Endothelial cell of umbilical vein (primary cell): Measurements from ENCODE around the gene MCTP2. TPM values are rescaled to one million over a fixed set of nuclear protein-coding genes. Genes with fewer than 3 reads are reported as not detected.
A peak's percentile ranks its signal among the peaks of the same experiment; 100 is the strongest.

ENCODE experiments used
- BruUV-seq: library from RNA; stranded (reverse); fragments of 400-500 nt; replicated peaks from 2 replicates; lab custom pipeline; 2021; lab: Mats Ljungman, UMichigan
- CTCF ChIA-PET: fragments of 300-600, 350-600 bp; sonication (Branson Sonifier 250); formaldehyde crosslinking; loops from one replicate; lab custom pipeline; 2021; ENCODE audit warnings: antibody characterized with exemption, inconsistent platforms; lab: Charles Lee
- POLR2A ChIA-PET: fragments of 300-600, 350-600 bp; sonication (Branson Sonifier 250); formaldehyde crosslinking; loops from one replicate; lab custom pipeline; 2021; ENCODE audit warnings: antibody characterized with exemption, inconsistent platforms; lab: Charles Lee
- DNase-seq: peaks from one replicate; pipeline ENCODE4 v3.0.0-alpha.2; 2011; ENCODE audit warnings: low read depth, low spot score
- FAIRE-seq: peaks from 2 replicates; lab custom pipeline; 2011; peaks lifted over from hg19 to GRCh38; lab: Jason Lieb, UNC
- H2AFZ ChIP-seq: 2 replicates; pipeline ENCODE4 v1.6.0; 2012; ENCODE audit warnings: low read depth, low read length, control low read depth, inconsistent platforms
- H3K27ac ChIP-seq: 2 replicates; pipeline ENCODE4 v1.5.1; 2011; ENCODE audit warnings: low read depth, mild to moderate bottlenecking, control low read depth, low read length, moderate library complexity; ENCODE audit not compliant: insufficient read depth
- H3K27me3 ChIP-seq, 2 experiments: 2 replicates each; pipeline versions ENCODE4 v1.6.0 to v1.6.1; 2011; ENCODE audit warnings: low read length in 2 of 2, mixed read lengths in 1 of 2; ENCODE audit not compliant: control insufficient read depth in 2 of 2, insufficient read depth in 2 of 2
- H3K36me3 ChIP-seq, 2 experiments: 2 replicates in 1 of 2; 3 replicates in 1 of 2; pipeline ENCODE4 v1.5.1; 2011; ENCODE audit warnings: low read length in 2 of 2, mild to moderate bottlenecking in 1 of 2, moderate library complexity in 1 of 2; ENCODE audit not compliant: control insufficient read depth in 2 of 2, insufficient read depth in 2 of 2; ENCODE audit errors: extremely low read depth in 1 of 2
- H3K4me1 ChIP-seq: 3 replicates; pipeline ENCODE4 v1.5.1; 2011; ENCODE audit warnings: mild to moderate bottlenecking, low read length; ENCODE audit not compliant: control insufficient read depth, insufficient read depth; ENCODE audit errors: extremely low read depth
- H3K4me2 ChIP-seq: 2 replicates; pipeline ENCODE4 v1.6.1; 2011; ENCODE audit warnings: low read length, control low read depth, mixed read lengths; ENCODE audit not compliant: insufficient read depth
- H3K4me3 ChIP-seq, 3 experiments: fragments of 200-600 bp in 1 of 3; sonication (generic), shearing (Covaris generic) in 1 of 3; replicated peaks in 1 of 3; 2 replicates each; pipeline ENCODE4 v1.5.1; 2011 to 2016; ENCODE audit warnings: control low read depth in 3 of 3, low read length in 3 of 3, mild to moderate bottlenecking in 2 of 3, inconsistent platforms in 1 of 3, low read depth in 1 of 3, moderate library complexity in 1 of 3; ENCODE audit not compliant: insufficient read depth in 1 of 3
- H3K79me2 ChIP-seq: 2 replicates; pipeline ENCODE4 v1.6.0; 2012; ENCODE audit warnings: low read length, inconsistent platforms; ENCODE audit not compliant: control insufficient read depth, insufficient read depth
- H3K9ac ChIP-seq: replicated peaks from 2 replicates; pipeline ENCODE3; 2011; ENCODE audit warnings: low read length, control low read depth; ENCODE audit not compliant: insufficient read depth; ENCODE audit errors: extremely low read depth
- H3K9me1 ChIP-seq: replicated peaks from 3 replicates; pipeline ENCODE4 v1.6.0; 2011; ENCODE audit warnings: mild to moderate bottlenecking, low read length; ENCODE audit not compliant: control insufficient read depth, insufficient read depth; ENCODE audit errors: extremely low read depth
- H3K9me3 ChIP-seq: replicated peaks from 2 replicates; pipeline ENCODE4 v1.5.1; 2012; ENCODE audit warnings: low read length, inconsistent platforms; ENCODE audit not compliant: control insufficient read depth, insufficient read depth
- H4K20me1 ChIP-seq: replicated peaks from 2 replicates; pipeline ENCODE3; 2011; ENCODE audit warnings: mild to moderate bottlenecking, low read length; ENCODE audit not compliant: control insufficient read depth, insufficient read depth; ENCODE audit errors: extremely low read depth
- EZH2 ChIP-seq: IDR thresholded peaks from 2 replicates; pipeline ENCODE4 v1.6.1; 2012; ENCODE audit warnings: borderline replicate concordance, low read depth, mild to moderate bottlenecking, moderate library complexity, low read length, inconsistent platforms; ENCODE audit not compliant: severe bottlenecking
- FOS ChIP-seq: IDR thresholded peaks from 2 replicates; pipeline ENCODE4 v1.6.1; 2011; ENCODE audit warnings: mild to moderate bottlenecking, low read length, moderate library complexity, borderline replicate concordance; ENCODE audit not compliant: insufficient read depth
- JUN ChIP-seq: IDR thresholded peaks from 2 replicates; pipeline ENCODE4 v1.6.1; 2011; ENCODE audit warnings: borderline replicate concordance, low read depth; ENCODE audit not compliant: insufficient read length, insufficient read depth
- MYC ChIP-seq: IDR thresholded peaks from one replicate; pipeline ENCODE4 v1.6.1; 2011; ENCODE audit warnings: mild to moderate bottlenecking, low read depth, low read length
- POLR2AphosphoS5 ChIP-seq: IDR thresholded peaks from 2 replicates; pipeline ENCODE4 v1.6.1; 2012; ENCODE audit warnings: low read depth, mild to moderate bottlenecking, control low read depth, low read length, moderate library complexity; ENCODE audit not compliant: insufficient read depth
- dilution Hi-C: fragments of 300-500 bp; cut with MboI; formaldehyde crosslinking; loops from one replicate; pipeline ENCODE4 v1.15.0; 2019; ENCODE audit warnings: low sequenced_read_pairs; ENCODE audit not compliant: extremely low pct_ligation_motif_present
- intact Hi-C: fragments of 100-400 bp; cut with micrococcal nuclease; formaldehyde crosslinking; loops from one replicate; pipeline ENCODE4 v1.10.0; 2022
- polyA plus RNA-seq, 4 experiments: library from polyadenylated mRNA; depleted of rRNA in 3 of 4; stranded (reverse) in 3 of 4; unstranded in 1 of 4; fragments of >200 nt; gene quantifications; 2 replicates each; pipeline versions ENCODE4 v1.2.1 to v1.2.3, GENCODE V29; 2011 to 2012; ENCODE audit warnings: missing spikeins in 1 of 4
- total RNA-seq: library from RNA; stranded (reverse); gene quantifications from 2 replicates; pipeline ENCODE4 v1.2.3, GENCODE V29; 2021
- TF ChIP-seq, protein P1 (sequence below), 2 donors: IDR thresholded peaks; 1 replicate in 1 of 2; 2 replicates in 1 of 2; pipeline ENCODE4 v1.5.1; 2011; ENCODE audit warnings: low read length in 2 of 2, mild to moderate bottlenecking in 2 of 2, moderate library complexity in 2 of 2, control low read depth in 1 of 2, inconsistent platforms in 1 of 2, low read depth in 1 of 2; ENCODE audit not compliant: insufficient read depth in 1 of 2; ENCODE audit errors: extremely low read depth in 1 of 2

Gene MCTP2
- total and polyA plus RNA-seq, 2 donors (not counting 3 experiments of a cell fraction or from before 2014, with no cell fraction given), result 0.01 to 0.75 TPM

- FAIRE-seq (no peak), DNase-seq (no peak)
- no peaks in the 10 kb centered on the region for H3K9me1 ChIP-seq
- no peaks in the 10 kb centered on the region for H3K36me3 ChIP-seq
- POLR2A ChIA-PET, result interaction anchor here (0.5 kb wide), 1 partner anchor 925 kb away, joined by 3 read pairs; no protein-coding TSS in a partner anchor
- no peaks in the 10 kb centered on the region for H3K79me2 ChIP-seq
- dilution Hi-C loops, result loop anchor here (25.0 kb wide), 1 partner anchor 250 kb away; no protein-coding TSS in a partner anchor
- intact Hi-C loops, result loop anchor here (2.0 to 10.0 kb wide), 4 partner anchors 165 to 1930 kb away; no protein-coding TSS in a partner anchor
- H3K4me3 ChIP-seq, result no peak overlapping the region
- no peak overlapping the region for H3K9ac ChIP-seq
- no peaks in the 10 kb centered on the region for H3K27me3 ChIP-seq
- H4K20me1 ChIP-seq, result no peaks in the 10 kb centered on the region
- H2AFZ ChIP-seq, result no peak overlapping the region
- no TSS peak for BruUV-seq
- H3K4me1 ChIP-seq, result no peaks in the 10 kb centered on the region
- TF ChIP-seq FOS (no peak), JUN (no peak), MYC (no peak), EZH2 (no peak)
- no peak overlapping the region for H3K4me2 ChIP-seq
- H3K27ac ChIP-seq, result no peak overlapping the region
- CTCF ChIA-PET, result interaction anchor here (2.0 kb wide), 1 partner anchor 8 kb away, joined by 7 read pairs; no protein-coding TSS in a partner anchor
- no peaks in the 10 kb centered on the region for H3K9me3 ChIP-seq
These were observed 180.5 kb downstream of the MCTP2 start for GRCh38 chr15:94411846-94412245.

DNA sequence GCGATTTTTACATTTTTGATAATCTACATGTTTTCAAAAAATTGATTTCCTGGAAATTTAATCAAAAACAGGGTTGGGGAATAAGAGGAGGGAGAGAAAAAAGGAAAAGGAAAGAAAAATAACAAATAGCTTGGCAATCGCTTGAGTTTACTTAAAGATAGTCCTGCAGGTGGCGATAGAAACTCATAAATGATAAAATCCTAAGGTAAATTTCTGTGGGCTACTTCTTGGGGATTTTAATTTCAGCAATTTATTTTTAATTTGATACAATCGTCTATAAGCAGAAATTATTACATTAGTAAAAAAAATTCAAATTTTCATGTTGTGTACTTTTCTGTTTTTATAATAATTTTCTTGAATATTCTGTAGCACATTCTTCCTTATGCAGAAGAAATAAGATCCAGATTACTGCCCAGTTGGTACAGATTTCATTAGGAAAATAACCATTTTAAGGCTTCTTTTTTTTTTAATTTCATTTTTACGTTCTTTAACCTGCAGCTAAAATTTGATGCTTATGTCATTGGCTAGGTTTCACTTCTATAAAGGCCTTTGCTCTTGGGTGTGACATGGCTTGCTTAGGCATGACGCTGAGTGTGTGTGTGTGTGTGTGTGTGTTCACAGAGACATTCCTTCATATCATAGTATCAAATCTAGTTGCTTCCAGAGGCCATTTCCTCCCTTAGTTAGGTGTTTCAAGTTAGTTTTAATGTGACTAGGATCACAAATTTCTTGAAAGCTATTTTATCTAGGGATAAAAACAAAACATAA is 181.8 kb downstream of the MCTP2 start:
- no peaks in the 10 kb centered on the region for H3K9me3 ChIP-seq
- TF ChIP-seq JUN, result no peak
- TF ChIP-seq POLR2AphosphoS5, result no peak
- TF ChIP-seq, protein P1, sequence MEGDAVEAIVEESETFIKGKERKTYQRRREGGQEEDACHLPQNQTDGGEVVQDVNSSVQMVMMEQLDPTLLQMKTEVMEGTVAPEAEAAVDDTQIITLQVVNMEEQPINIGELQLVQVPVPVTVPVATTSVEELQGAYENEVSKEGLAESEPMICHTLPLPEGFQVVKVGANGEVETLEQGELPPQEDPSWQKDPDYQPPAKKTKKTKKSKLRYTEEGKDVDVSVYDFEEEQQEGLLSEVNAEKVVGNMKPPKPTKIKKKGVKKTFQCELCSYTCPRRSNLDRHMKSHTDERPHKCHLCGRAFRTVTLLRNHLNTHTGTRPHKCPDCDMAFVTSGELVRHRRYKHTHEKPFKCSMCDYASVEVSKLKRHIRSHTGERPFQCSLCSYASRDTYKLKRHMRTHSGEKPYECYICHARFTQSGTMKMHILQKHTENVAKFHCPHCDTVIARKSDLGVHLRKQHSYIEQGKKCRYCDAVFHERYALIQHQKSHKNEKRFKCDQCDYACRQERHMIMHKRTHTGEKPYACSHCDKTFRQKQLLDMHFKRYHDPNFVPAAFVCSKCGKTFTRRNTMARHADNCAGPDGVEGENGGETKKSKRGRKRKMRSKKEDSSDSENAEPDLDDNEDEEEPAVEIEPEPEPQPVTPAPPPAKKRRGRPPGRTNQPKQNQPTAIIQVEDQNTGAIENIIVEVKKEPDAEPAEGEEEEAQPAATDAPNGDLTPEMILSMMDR (IDR thresholded peaks at IDR 0.05; ENCODE audit: extremely low read depth in 1 of 2, insufficient read depth in 1 of 2, low read depth in 1 of 2, low read length in 2 of 2), result peak in 1 of 2 donors; percentile 20
- no peak overlapping the region for H3K9ac ChIP-seq
- no peak overlapping the region for H2AFZ ChIP-seq
- DNase-seq (peak; percentile 47), FAIRE-seq (peak; percentile 63)
- H3K27me3 ChIP-seq, result no peaks in the 10 kb centered on the region
- CTCF ChIA-PET, result interaction anchor here (0.6 to 2.0 kb wide), 12 partner anchors 10 to 875 kb away, joined by 3 to 11 read pairs (median 4); no protein-coding TSS in a partner anchor
- BruUV-seq, result no TSS peak
- H3K4me2 ChIP-seq, result no peak overlapping the region
- no peaks in the 10 kb centered on the region for H4K20me1 ChIP-seq
- H3K36me3 ChIP-seq, result no peaks in the 10 kb centered on the region
- no peaks in the 10 kb centered on the region for H3K4me1 ChIP-seq
- no peaks in the 10 kb centered on the region for H3K9me1 ChIP-seq
- POLR2A ChIA-PET, result interaction anchor here (0.7 kb wide), 1 partner anchor 432 kb away, joined by 3 read pairs; no protein-coding TSS in a partner anchor
- dilution Hi-C loops, result loop anchor here (25.0 kb wide), 1 partner anchor 249 kb away; no protein-coding TSS in a partner anchor
- H3K27ac ChIP-seq, result no peak overlapping the region
- H3K4me3 ChIP-seq, result no peak overlapping the region
- intact Hi-C loops, result loop anchor here (2.0 to 10.0 kb wide), 4 partner anchors 164 to 1929 kb away; no protein-coding TSS in a partner anchor
- no peaks in the 10 kb centered on the region for H3K79me2 ChIP-seq
